ENCODE results near the gene TRIP6. TPM values are rescaled to one million over a fixed set of nuclear protein-coding genes. Genes with fewer than 3 reads are reported as not detected.

Gene TRIP6
- total RNA-seq, 1 experiment from 2014 or later: 140 TPM

DNA sequence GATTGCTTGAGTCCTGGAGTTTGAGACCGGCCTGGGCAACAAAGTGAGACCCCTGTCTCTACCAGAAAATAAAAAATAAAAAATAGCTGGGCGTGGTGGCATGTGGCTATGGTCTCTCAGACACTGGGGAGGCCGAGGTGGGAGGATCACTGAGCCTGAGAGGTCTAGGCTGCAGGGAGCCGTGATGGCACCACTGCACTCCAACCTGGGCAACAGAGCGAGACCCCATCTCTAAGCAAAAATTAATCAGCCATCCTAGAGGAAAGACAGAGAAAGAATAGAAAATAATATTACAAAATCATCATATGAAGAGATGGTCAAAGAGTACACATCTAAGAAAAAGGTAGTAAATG lies 34.9 kb upstream of the TRIP6 start:
- BruUV-seq (replicated peaks): no TSS peak
- intact Hi-C loops (cut with micrococcal nuclease; ENCODE audit: unreplicated experiment): no loop called here
- CTCF ChIA-PET: no interaction called here
- POLR2A ChIA-PET (ENCODE audit: low non-redundant PET): interaction anchor here (0.6 kb wide), 1 partner anchor 19 kb away, joined by 3 read pairs; no protein-coding TSS in a partner anchor
- no peak for DNase-seq (ENCODE audit: low spot score)
- no peak overlapping the region for H3K27ac ChIP-seq (ENCODE audit: low read depth, low read length, poor library complexity, severe bottlenecking)
- no peaks in the 10 kb centered on the region for H3K27me3 ChIP-seq (replicated peaks; ENCODE audit: insufficient read depth, low read depth, low read length, poor library complexity)
- H3K36me3 ChIP-seq (ENCODE audit: insufficient read depth, low read length, poor library complexity, severe bottlenecking): no peaks in the 10 kb centered on the region
- H3K4me1 ChIP-seq (ENCODE audit: insufficient read depth, low read length, poor library complexity, severe bottlenecking): peaks cover 17% of the 10 kb centered on the region
- H3K4me3 ChIP-seq (ENCODE audit: low read depth, low read length, poor library complexity, severe bottlenecking): no peak overlapping the region
- H3K9me3 ChIP-seq (ENCODE audit: low read depth, low read length, poor library complexity, severe bottlenecking): no peaks in the 10 kb centered on the region
- TF ChIP-seq, protein P1, sequence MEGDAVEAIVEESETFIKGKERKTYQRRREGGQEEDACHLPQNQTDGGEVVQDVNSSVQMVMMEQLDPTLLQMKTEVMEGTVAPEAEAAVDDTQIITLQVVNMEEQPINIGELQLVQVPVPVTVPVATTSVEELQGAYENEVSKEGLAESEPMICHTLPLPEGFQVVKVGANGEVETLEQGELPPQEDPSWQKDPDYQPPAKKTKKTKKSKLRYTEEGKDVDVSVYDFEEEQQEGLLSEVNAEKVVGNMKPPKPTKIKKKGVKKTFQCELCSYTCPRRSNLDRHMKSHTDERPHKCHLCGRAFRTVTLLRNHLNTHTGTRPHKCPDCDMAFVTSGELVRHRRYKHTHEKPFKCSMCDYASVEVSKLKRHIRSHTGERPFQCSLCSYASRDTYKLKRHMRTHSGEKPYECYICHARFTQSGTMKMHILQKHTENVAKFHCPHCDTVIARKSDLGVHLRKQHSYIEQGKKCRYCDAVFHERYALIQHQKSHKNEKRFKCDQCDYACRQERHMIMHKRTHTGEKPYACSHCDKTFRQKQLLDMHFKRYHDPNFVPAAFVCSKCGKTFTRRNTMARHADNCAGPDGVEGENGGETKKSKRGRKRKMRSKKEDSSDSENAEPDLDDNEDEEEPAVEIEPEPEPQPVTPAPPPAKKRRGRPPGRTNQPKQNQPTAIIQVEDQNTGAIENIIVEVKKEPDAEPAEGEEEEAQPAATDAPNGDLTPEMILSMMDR (conservative IDR thresholded peaks at IDR 0.05; ENCODE audit: low read depth, low read length): no peak
- no peak for TF ChIP-seq EZH2 (IDR thresholded peaks at IDR 0.05; ENCODE audit: borderline replicate concordance, low read depth, low read length, poor library complexity, severe bottlenecking)

DNA sequence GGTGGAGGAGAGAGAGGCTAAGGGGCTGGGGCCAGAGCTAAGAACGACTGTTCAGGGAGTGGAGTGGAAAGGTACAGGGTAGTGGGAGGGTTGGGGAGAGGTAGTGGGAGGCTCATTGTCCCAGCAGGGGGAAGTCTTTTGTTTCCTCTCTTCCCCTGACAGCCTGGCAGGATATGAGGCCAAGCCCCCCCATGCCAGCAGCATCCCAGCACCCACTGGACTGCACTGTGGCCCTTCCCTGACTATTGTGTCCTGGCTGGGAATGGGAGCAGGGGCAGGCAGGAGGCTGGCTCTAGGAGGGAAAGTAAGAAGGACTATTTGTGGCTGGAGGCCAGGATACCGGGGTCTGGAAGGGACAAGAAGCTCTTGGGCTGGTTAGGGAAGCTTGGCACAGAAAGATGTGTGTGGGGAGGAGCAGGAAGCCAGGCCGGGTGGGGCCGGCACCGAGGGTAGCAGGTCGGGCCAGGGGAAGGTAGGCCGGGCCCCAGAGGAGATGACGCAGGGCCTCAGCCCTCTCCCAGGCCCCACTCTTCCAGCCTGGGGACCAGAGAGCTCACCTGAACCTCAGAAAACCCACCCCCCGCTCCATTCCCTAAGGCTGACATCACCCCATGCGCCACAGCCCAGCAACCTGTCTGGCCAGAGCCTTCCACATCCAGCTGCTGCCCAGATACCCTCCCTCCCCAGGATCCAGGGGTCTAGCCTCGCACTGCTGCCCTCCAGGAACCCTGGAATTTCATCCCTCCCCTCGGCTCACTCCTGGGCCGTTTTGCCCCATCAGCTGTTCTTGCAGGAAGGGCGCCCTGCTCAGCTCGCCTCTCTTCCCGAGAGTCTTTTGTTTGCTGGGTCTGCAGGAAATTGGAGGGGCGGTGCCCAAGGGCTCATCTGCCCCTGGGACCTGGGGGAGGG lies 31.0 kb upstream of the TRIP6 start:
- Histone ChIP-seq H3K4me3 (ENCODE audit: low read depth, low read length, poor library complexity, severe bottlenecking) (peak overlapping the region; percentile 44), H3K9me3 (ENCODE audit: low read depth, low read length, poor library complexity, severe bottlenecking) (no peaks in the 10 kb centered on the region), H3K36me3 (ENCODE audit: insufficient read depth, low read length, poor library complexity, severe bottlenecking) (no peaks in the 10 kb centered on the region), H3K4me1 (ENCODE audit: insufficient read depth, low read length, poor library complexity, severe bottlenecking) (peaks cover 17% of the 10 kb centered on the region), H3K27ac (ENCODE audit: low read depth, low read length, poor library complexity, severe bottlenecking) (peak overlapping the region; percentile 97), H3K27me3 (replicated peaks; ENCODE audit: insufficient read depth, low read depth, low read length, poor library complexity) (no peaks in the 10 kb centered on the region)
- ChIA-PET CTCF (interaction anchor here (0.6 to 1.6 kb wide), 4 partner anchors 8 to 202 kb away, joined by 3 to 8 read pairs (median 4); partner anchors contain the start of genes EPHB4 and SLC12A9), POLR2A (ENCODE audit: low non-redundant PET) (no interaction called here)
- TF ChIP-seq, protein P1 (conservative IDR thresholded peaks at IDR 0.05; ENCODE audit: low read depth, low read length): no peak
- TF ChIP-seq EZH2 (IDR thresholded peaks at IDR 0.05; ENCODE audit: borderline replicate concordance, low read depth, low read length, poor library complexity, severe bottlenecking): no peak
- peak; percentile 98 for DNase-seq (ENCODE audit: low spot score)
- intact Hi-C loops (cut with micrococcal nuclease; ENCODE audit: unreplicated experiment): no loop called here
- BruUV-seq (replicated peaks): TSS peak; percentile 72

- H3K27ac ChIP-seq (ENCODE audit: low read depth, low read length, poor library complexity, severe bottlenecking): peak overlapping the region; percentile 97
- BruUV-seq (replicated peaks): no TSS peak
- intact Hi-C loops (cut with micrococcal nuclease; ENCODE audit: unreplicated experiment): no loop called here
- H3K4me1 ChIP-seq (ENCODE audit: insufficient read depth, low read length, poor library complexity, severe bottlenecking): peaks cover 17% of the 10 kb centered on the region
- H3K9me3 ChIP-seq (ENCODE audit: low read depth, low read length, poor library complexity, severe bottlenecking): no peaks in the 10 kb centered on the region
- DNase-seq (ENCODE audit: low spot score): no peak
- no peaks in the 10 kb centered on the region for H3K27me3 ChIP-seq (replicated peaks; ENCODE audit: insufficient read depth, low read depth, low read length, poor library complexity)
- no peaks in the 10 kb centered on the region for H3K36me3 ChIP-seq (ENCODE audit: insufficient read depth, low read length, poor library complexity, severe bottlenecking)
- TF ChIP-seq, protein P1 (conservative IDR thresholded peaks at IDR 0.05; ENCODE audit: low read depth, low read length): no peak
- TF ChIP-seq EZH2 (IDR thresholded peaks at IDR 0.05; ENCODE audit: borderline replicate concordance, low read depth, low read length, poor library complexity, severe bottlenecking): no peak
- ChIA-PET CTCF (interaction anchor here (1.0 to 1.6 kb wide), 3 partner anchors 9 to 16 kb away, joined by 3 to 8 read pairs (median 3); partner anchors contain the start of genes EPHB4 and SLC12A9), POLR2A (ENCODE audit: low non-redundant PET) (no interaction called here)
- peak overlapping the region; percentile 44 for H3K4me3 ChIP-seq (ENCODE audit: low read depth, low read length, poor library complexity, severe bottlenecking)
Observed at GRCh38 chr7:100836812-100837098, 30.4 kb upstream of the TRIP6 start.
